Keratinocyte (primary cell): ENCODE data around the gene LY6G5B.

ENCODE experiments used
- EZH2 ChIP-seq: IDR thresholded peaks from one replicate; pipeline ENCODE4 v1.6.1; 2012; ENCODE audit warnings: inconsistent platforms, mild to moderate bottlenecking, low read length, moderate library complexity
- TF ChIP-seq, protein P1 (sequence below), 3 experiments: IDR thresholded peaks in 1 of 3; conservative IDR thresholded peaks in 1 of 3; optimal IDR thresholded peaks in 1 of 3; 2 replicates in 2 of 3; 3 replicates in 1 of 3; pipeline versions ENCODE3 to v1.5.1; 2011; ENCODE audit warnings: low read length in 3 of 3, mild to moderate bottlenecking in 3 of 3, moderate library complexity in 2 of 3, control low read depth in 1 of 3, inconsistent platforms in 1 of 3; ENCODE audit not compliant: insufficient read depth in 2 of 3; ENCODE audit errors: extremely low read depth in 1 of 3

DNA sequence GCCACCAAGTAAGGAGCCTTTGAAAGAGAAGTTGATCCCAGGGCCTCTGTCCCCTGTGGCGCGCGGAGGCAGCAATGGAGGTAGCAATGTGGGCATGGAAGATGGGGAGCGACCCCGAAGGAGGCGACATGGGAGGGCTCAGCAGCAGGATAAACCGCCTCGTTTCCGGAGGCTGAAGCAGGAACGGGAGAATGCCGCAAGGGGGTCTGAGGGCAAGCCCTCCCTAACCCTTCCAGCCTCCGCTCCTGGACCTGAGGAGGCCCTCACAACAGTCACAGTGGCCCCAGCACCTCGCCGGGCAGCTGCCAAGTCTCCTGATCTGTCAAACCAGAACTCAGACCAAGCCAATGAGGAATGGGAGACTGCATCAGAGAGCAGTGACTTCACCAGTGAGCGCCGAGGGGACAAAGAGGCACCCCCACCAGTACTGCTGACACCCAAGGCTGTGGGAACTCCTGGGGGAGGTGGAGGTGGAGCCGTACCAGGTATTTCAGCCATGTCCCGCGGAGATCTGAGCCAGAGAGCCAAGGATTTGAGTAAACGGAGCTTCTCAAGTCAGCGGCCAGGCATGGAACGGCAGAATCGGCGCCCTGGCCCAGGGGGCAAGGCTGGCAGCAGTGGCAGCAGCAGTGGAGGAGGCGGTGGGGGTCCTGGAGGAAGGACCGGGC lies 37.4 kb upstream of the LY6G5B start:
- TF ChIP-seq, protein P1, sequence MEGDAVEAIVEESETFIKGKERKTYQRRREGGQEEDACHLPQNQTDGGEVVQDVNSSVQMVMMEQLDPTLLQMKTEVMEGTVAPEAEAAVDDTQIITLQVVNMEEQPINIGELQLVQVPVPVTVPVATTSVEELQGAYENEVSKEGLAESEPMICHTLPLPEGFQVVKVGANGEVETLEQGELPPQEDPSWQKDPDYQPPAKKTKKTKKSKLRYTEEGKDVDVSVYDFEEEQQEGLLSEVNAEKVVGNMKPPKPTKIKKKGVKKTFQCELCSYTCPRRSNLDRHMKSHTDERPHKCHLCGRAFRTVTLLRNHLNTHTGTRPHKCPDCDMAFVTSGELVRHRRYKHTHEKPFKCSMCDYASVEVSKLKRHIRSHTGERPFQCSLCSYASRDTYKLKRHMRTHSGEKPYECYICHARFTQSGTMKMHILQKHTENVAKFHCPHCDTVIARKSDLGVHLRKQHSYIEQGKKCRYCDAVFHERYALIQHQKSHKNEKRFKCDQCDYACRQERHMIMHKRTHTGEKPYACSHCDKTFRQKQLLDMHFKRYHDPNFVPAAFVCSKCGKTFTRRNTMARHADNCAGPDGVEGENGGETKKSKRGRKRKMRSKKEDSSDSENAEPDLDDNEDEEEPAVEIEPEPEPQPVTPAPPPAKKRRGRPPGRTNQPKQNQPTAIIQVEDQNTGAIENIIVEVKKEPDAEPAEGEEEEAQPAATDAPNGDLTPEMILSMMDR (optimal IDR thresholded peaks at IDR 0.05 in 1 of 3, IDR thresholded peaks at IDR 0.05 in 1 of 3, conservative IDR thresholded peaks at IDR 0.05 in 1 of 3; ENCODE audit: extremely low read depth in 1 of 3, insufficient read depth in 2 of 3, low read length in 3 of 3): no peak
- no peak for TF ChIP-seq EZH2
